PC-9 (cell line): ENCODE results near the gene CAPZA1.

Source experiments
- CTCF ChIP-seq: fragments of 200-600 bp; sonication (generic); conservative IDR thresholded peaks from 2 replicates; pipeline ENCODE4 v1.6.1; 2017; ENCODE audit warnings: mixed run types, antibody characterized with exemption, mild to moderate bottlenecking, moderate library complexity
- EZH2 ChIP-seq: fragments of 200-600 bp; sonication (generic); IDR thresholded peaks from 2 replicates; pipeline ENCODE4 v1.8.0; 2017; ENCODE audit warnings: antibody characterized with exemption, low read depth

- TF ChIP-seq CTCF (peak; percentile 93), EZH2 (no peak)
Observed at GRCh38 chr1:112718691-112719418, 99.2 kb downstream of the CAPZA1 start.
